Measurements from ENCODE around the gene SNX33. TPM values are rescaled to one million over a fixed set of nuclear protein-coding genes. Genes with fewer than 3 reads are reported as not detected.

SNX33 gene
- total RNA-seq, 2 donors from 2014 or later = 2.6 to 12.1 TPM

GRCh38 chr15:75637245-75638009 is 10.3 kb upstream of the SNX33 start:
- H3K27ac Mint-ChIP-seq = peak overlapping the region; percentile 96
- peak overlapping the region; percentile 98 for H3K4me3 Mint-ChIP-seq
- H3K9me3 Mint-ChIP-seq = no peaks in the 10 kb centered on the region
- no peak for ATAC-seq (replicated peaks)
- H3K4me1 Mint-ChIP-seq = peaks cover 9% of the 10 kb centered on the region
- no peaks in the 10 kb centered on the region for H3K27me3 Mint-ChIP-seq
- H3K36me3 Mint-ChIP-seq (ENCODE audit: low read depth) = peaks cover 33% of the 10 kb centered on the region

- H3K36me3 Mint-ChIP-seq (ENCODE audit: low read depth) = peaks cover 33% of the 10 kb centered on the region
- peak overlapping the region; percentile 98 for H3K4me3 Mint-ChIP-seq
- ATAC-seq (replicated peaks) = peak; percentile 1
- H3K27ac Mint-ChIP-seq = peak overlapping the region; percentile 96
- no peaks in the 10 kb centered on the region for H3K9me3 Mint-ChIP-seq
- no peaks in the 10 kb centered on the region for H3K27me3 Mint-ChIP-seq
- peaks cover 9% of the 10 kb centered on the region for H3K4me1 Mint-ChIP-seq
Observed at GRCh38 chr15:75639191-75639708, 8.5 kb upstream of the SNX33 start.

- Mint-ChIP-seq H3K4me3 (peak within 1 kb of the TSS; percentile 98), H3K27ac (peak within 1 kb of the TSS; percentile 96), H3K4me1 (peaks cover 9% of the 10 kb centered on the region), H3K36me3 (ENCODE audit: low read depth) (peaks cover 33% of the 10 kb centered on the region), H3K9me3 (no peaks in the 10 kb centered on the region), H3K27me3 (no peaks in the 10 kb centered on the region)
- ATAC-seq (replicated peaks) = peak; percentile 93
Observed at GRCh38 chr15:75639709-75640482, 7.8 kb upstream of the SNX33 start, which contains the start of gene IMP3. IMP3 (minus strand) TSS chr15:75640224; CDS start chr15:75640168, 56 bp downstream.

- H3K9me3 Mint-ChIP-seq = no peaks in the 10 kb centered on the region
- peaks cover 9% of the 10 kb centered on the region for H3K4me1 Mint-ChIP-seq
- no peaks in the 10 kb centered on the region for H3K27me3 Mint-ChIP-seq
- peak; percentile 54 for ATAC-seq (replicated peaks)
- H3K36me3 Mint-ChIP-seq (ENCODE audit: low read depth) = peaks cover 33% of the 10 kb centered on the region
- peak overlapping the region; percentile 96 for H3K27ac Mint-ChIP-seq
- H3K4me3 Mint-ChIP-seq = peak overlapping the region; percentile 98
Observed at GRCh38 chr15:75640483-75641178, 7.1 kb upstream of the SNX33 start.

- peak overlapping the region; percentile 98 for H3K4me3 Mint-ChIP-seq
- H3K27me3 Mint-ChIP-seq = no peaks in the 10 kb centered on the region
- ATAC-seq (replicated peaks) = no peak
- no peaks in the 10 kb centered on the region for H3K9me3 Mint-ChIP-seq
- H3K4me1 Mint-ChIP-seq = peaks cover 9% of the 10 kb centered on the region
- H3K27ac Mint-ChIP-seq = peak overlapping the region; percentile 96
- H3K36me3 Mint-ChIP-seq (ENCODE audit: low read depth) = peaks cover 33% of the 10 kb centered on the region
Observed at GRCh38 chr15:75641179-75641503, 6.6 kb upstream of the SNX33 start.

GRCh38 chr15:75641603-75642002 is 6.1 kb upstream of the SNX33 start:
- ATAC-seq (replicated peaks) = no peak
- Mint-ChIP-seq H3K4me3 (peak overlapping the region; percentile 98), H3K9me3 (no peaks in the 10 kb centered on the region), H3K27me3 (no peaks in the 10 kb centered on the region), H3K4me1 (peaks cover 9% of the 10 kb centered on the region), H3K27ac (peak overlapping the region; percentile 57), H3K36me3 (ENCODE audit: low read depth) (peaks cover 33% of the 10 kb centered on the region)

GRCh38 chr15:75644376-75644775 is 3.3 kb upstream of the SNX33 start:
- no peak for ATAC-seq (replicated peaks)
- H3K27ac Mint-ChIP-seq = no peak overlapping the region
- no peak overlapping the region for H3K4me3 Mint-ChIP-seq
- H3K36me3 Mint-ChIP-seq (ENCODE audit: low read depth) = peaks cover 7% of the 10 kb centered on the region
- no peaks in the 10 kb centered on the region for H3K4me1 Mint-ChIP-seq
- H3K9me3 Mint-ChIP-seq = no peaks in the 10 kb centered on the region
- no peaks in the 10 kb centered on the region for H3K27me3 Mint-ChIP-seq

GRCh38 chr15:75646112-75646943 is 1.4 kb upstream of the SNX33 start:
- no peak for ATAC-seq (replicated peaks)
- peaks cover 13% of the 10 kb centered on the region for H3K4me1 Mint-ChIP-seq
- H3K27ac Mint-ChIP-seq = peak overlapping the region; percentile 75
- H3K9me3 Mint-ChIP-seq = no peaks in the 10 kb centered on the region
- peak overlapping the region; percentile 87 for H3K4me3 Mint-ChIP-seq
- H3K27me3 Mint-ChIP-seq = no peaks in the 10 kb centered on the region
- H3K36me3 Mint-ChIP-seq (ENCODE audit: low read depth) = no peaks in the 10 kb centered on the region

GRCh38 chr15:75646944-75647364 is 758 bp upstream of the SNX33 start:
- peak overlapping the region; percentile 87 for H3K4me3 Mint-ChIP-seq
- peak overlapping the region; percentile 75 for H3K27ac Mint-ChIP-seq
- H3K27me3 Mint-ChIP-seq = no peaks in the 10 kb centered on the region
- ATAC-seq (replicated peaks) = peak; percentile 20
- H3K4me1 Mint-ChIP-seq = peaks cover 18% of the 10 kb centered on the region
- H3K9me3 Mint-ChIP-seq = no peaks in the 10 kb centered on the region
- no peaks in the 10 kb centered on the region for H3K36me3 Mint-ChIP-seq (ENCODE audit: low read depth)

- H3K4me1 Mint-ChIP-seq = peaks cover 20% of the 10 kb centered on the region
- H3K27me3 Mint-ChIP-seq = no peaks in the 10 kb centered on the region
- ATAC-seq (replicated peaks) = peak; percentile 1
- H3K4me3 Mint-ChIP-seq = peak overlapping the region; percentile 87
- H3K36me3 Mint-ChIP-seq (ENCODE audit: low read depth) = no peaks in the 10 kb centered on the region
- peak overlapping the region; percentile 41 for H3K27ac Mint-ChIP-seq
- no peaks in the 10 kb centered on the region for H3K9me3 Mint-ChIP-seq
Observed at GRCh38 chr15:75648156-75649000, 666 bp downstream of the SNX33 start.

- no peaks in the 10 kb centered on the region for H3K9me3 Mint-ChIP-seq
- H3K27ac Mint-ChIP-seq = peak overlapping the region; percentile 46
- H3K27me3 Mint-ChIP-seq = no peaks in the 10 kb centered on the region
- ATAC-seq (replicated peaks) = no peak
- no peaks in the 10 kb centered on the region for H3K36me3 Mint-ChIP-seq (ENCODE audit: low read depth)
- peak overlapping the region; percentile 87 for H3K4me3 Mint-ChIP-seq
- H3K4me1 Mint-ChIP-seq = peaks cover 20% of the 10 kb centered on the region
Observed at GRCh38 chr15:75649045-75649761, 1.5 kb downstream of the SNX33 start.

GRCh38 chr15:75649848-75650247 is 2.1 kb downstream of the SNX33 start:
- H3K27me3 Mint-ChIP-seq = no peaks in the 10 kb centered on the region
- H3K4me3 Mint-ChIP-seq = peak overlapping the region; percentile 87

More at GRCh38 chr15:75649848-75650247, 2.1 kb downstream of the SNX33 start:
- Mint-ChIP-seq H3K9me3 (no peaks in the 10 kb centered on the region), H3K36me3 (ENCODE audit: low read depth) (no peaks in the 10 kb centered on the region), H3K27ac (peak overlapping the region; percentile 46), H3K4me1 (peaks cover 20% of the 10 kb centered on the region)
- no peak for ATAC-seq (replicated peaks)

All from activated T-helper 17 cell treated with anti-CD3 and anti-CD28 coated beads, Interleukin-2, amount 50 U/mL, for 72 hours (primary cell).